B cell (primary cell): ENCODE measurements around the gene MAD1L1.

Experiments
- EZH2 ChIP-seq: IDR thresholded peaks from 2 replicates; pipeline ENCODE4 v1.6.1; 2012; ENCODE audit warnings: borderline replicate concordance, low read depth, mild to moderate bottlenecking, moderate library complexity, low read length; ENCODE audit not compliant: insufficient read depth, poor library complexity, severe bottlenecking
- TF ChIP-seq, protein P1 (sequence below): fragments of 200-600 bp; IDR thresholded peaks from one replicate; pipeline ENCODE4 v1.8.0; 2022; ENCODE audit warnings: antibody characterized with exemption, mild to moderate bottlenecking

DNA sequence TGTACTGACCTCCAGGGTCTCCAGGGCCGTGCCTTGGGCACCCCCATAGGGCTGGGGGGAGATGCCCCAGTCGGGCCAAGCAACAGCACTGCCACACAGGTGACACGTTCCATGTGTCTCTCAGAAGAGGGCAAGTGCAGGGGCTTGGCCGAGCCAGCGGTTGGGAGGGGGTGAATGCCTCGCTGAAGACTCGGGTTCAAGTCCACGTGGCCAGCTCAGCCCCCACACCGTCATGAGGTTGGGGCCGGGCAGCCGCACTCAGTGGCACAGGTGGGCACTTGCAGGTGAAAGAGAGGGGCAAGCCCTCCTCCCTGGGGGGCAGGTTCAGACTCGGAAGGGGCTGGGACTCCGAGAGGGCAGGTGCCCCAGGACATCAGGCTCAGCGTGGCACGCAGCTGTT lies 153.8 kb downstream of the MAD1L1 start:
- TF ChIP-seq, protein P1, sequence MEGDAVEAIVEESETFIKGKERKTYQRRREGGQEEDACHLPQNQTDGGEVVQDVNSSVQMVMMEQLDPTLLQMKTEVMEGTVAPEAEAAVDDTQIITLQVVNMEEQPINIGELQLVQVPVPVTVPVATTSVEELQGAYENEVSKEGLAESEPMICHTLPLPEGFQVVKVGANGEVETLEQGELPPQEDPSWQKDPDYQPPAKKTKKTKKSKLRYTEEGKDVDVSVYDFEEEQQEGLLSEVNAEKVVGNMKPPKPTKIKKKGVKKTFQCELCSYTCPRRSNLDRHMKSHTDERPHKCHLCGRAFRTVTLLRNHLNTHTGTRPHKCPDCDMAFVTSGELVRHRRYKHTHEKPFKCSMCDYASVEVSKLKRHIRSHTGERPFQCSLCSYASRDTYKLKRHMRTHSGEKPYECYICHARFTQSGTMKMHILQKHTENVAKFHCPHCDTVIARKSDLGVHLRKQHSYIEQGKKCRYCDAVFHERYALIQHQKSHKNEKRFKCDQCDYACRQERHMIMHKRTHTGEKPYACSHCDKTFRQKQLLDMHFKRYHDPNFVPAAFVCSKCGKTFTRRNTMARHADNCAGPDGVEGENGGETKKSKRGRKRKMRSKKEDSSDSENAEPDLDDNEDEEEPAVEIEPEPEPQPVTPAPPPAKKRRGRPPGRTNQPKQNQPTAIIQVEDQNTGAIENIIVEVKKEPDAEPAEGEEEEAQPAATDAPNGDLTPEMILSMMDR: no peak
- TF ChIP-seq EZH2: no peak
